ENCODE results near the gene MAMDC2. TPM values are rescaled to one million over a fixed set of nuclear protein-coding genes. Genes with fewer than 3 reads are reported as not detected.
A peak's percentile ranks its signal among the peaks of the same experiment; 100 is the strongest.

MAMDC2 gene
- total and polyA plus RNA-seq, 2 of the 8 experiments (the other 6 are each of a cell fraction or from before 2014, with no cell fraction given) = 6.1 to 15.4 TPM

DNA sequence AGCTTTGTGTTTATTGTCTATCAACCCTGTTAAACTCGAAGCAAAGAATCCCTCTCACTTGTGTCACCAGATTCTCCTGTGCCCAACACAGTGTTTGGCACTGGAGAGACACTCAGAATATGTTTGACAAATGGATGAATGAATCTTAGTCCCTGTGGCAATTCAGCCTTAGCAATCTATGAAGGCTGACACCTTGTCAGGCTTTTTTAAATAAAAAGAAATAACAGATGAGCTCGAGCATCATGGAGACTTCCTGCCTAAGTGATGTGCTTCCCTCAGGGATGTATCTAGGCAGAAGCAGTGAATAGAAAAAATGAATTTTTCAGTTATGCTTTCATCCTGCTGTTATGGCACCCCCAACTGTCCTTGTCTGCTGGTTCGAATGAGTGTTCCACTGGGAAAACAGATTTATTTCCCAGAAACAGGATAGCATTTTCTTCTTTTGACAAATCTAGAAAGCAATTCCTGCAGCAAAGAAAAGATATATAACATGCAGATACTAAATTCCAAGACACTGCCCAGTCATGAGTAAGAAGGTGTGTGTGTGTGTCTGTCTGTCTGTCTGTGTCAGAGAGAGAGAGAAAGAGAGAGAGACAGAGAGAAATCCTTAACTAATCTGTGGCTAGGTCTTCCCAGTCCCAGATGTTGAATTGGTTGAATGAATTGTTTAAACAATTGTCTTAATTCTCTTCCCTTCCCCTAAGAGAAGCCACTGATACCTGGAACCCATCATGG lies 16.7 kb downstream of the MAMDC2 start:
- Histone ChIP-seq H2BK5ac (ENCODE audit: low read depth, low read length) (no peak overlapping the region), H2BK120ac (replicated peaks; ENCODE audit: low read depth, low read length) (no peak overlapping the region), H2BK20ac (ENCODE audit: low read length) (no peak overlapping the region), H3K56ac (replicated peaks; ENCODE audit: insufficient read length, low read depth, low read length) (no peak overlapping the region), H2AK5ac (ENCODE audit: low read depth, low read length) (no peak overlapping the region), H3K27ac (ENCODE audit: low read depth, low read length) (no peak overlapping the region), H2AFZ (ENCODE audit: low read length) (no peak overlapping the region), H3K18ac (ENCODE audit: extremely low read depth, low read length) (no peak overlapping the region), H3K9ac (replicated peaks in 1 of 4; ENCODE audit: extremely low read depth in 1 of 4, low read depth in 3 of 4, low read length in 3 of 4) (no peak overlapping the region), H4K8ac (ENCODE audit: extremely low read depth, insufficient read depth, low read length) (no peak overlapping the region), H3K4me2 (ENCODE audit: insufficient read depth in 1 of 2, low read depth in 2 of 2, low read length in 2 of 2) (peak overlapping the region; percentile 21 to 34; a peak in 1 of 4 replicates), H2BK12ac (ENCODE audit: low read depth, low read length) (no peak overlapping the region), H3K9me3 (ENCODE audit: insufficient read depth in 2 of 2, low read depth in 1 of 2, low read length in 1 of 2) (0 out of 4 replicates have a peak, but pooled peaks cover 3 to 9% of the 10 kb centered on the region in 2 experiments), H3K23me2 (ENCODE audit: low read depth, low read length) (no peaks in the 10 kb centered on the region), H3K23ac (ENCODE audit: insufficient read length) (no peak overlapping the region), H4K20me1 (replicated peaks in 1 of 2; ENCODE audit: control insufficient read depth in 1 of 2, insufficient read depth in 2 of 2, low read length in 2 of 2) (no peaks in the 10 kb centered on the region), H3K36me3 (ENCODE audit: control insufficient read depth in 2 of 4, insufficient read depth in 4 of 4, low read length in 3 of 4) (no peaks in the 10 kb centered on the region; a peak in 2 of 8 replicates), H4K5ac (ENCODE audit: insufficient read length, low read depth, low read length) (no peak overlapping the region), H3K79me2 (ENCODE audit: control insufficient read depth in 1 of 2, insufficient read depth in 2 of 2, low read length in 2 of 2) (no peaks in the 10 kb centered on the region), H3K27me3 (replicated peaks in 1 of 4; ENCODE audit: control insufficient read depth in 3 of 4, extremely low read depth in 1 of 4, insufficient read depth in 3 of 4, low read length in 3 of 4) (no peaks in the 10 kb centered on the region), H3K4me1 (replicated peaks in 1 of 4; ENCODE audit: control insufficient read depth in 3 of 4, insufficient read depth in 4 of 4, low read length in 3 of 4) (peaks cover 0 to 11% (median 5%) of the 10 kb centered on the region in 4 experiments; a peak in 2 of 7 replicates), H2BK15ac (ENCODE audit: low read length) (no peak overlapping the region), H3K14ac (ENCODE audit: insufficient read length) (no peak overlapping the region), H3K79me1 (ENCODE audit: low read depth, low read length) (no peaks in the 10 kb centered on the region), H3K4ac (replicated peaks; ENCODE audit: insufficient read length, low read depth, low read length) (no peak overlapping the region), H3K4me3 (ENCODE audit: extremely low read depth in 1 of 4, insufficient read depth in 2 of 4, low read depth in 3 of 4, low read length in 4 of 4) (no peak overlapping the region), H4K91ac (replicated peaks; ENCODE audit: insufficient read length, low read length) (no peak overlapping the region)
- DNase-seq (ENCODE audit: low read depth in 1 of 2, low spot score in 2 of 2) (no peak), FAIRE-seq (no peak)
- 77% methylated on average over 3 of the region's 3 CpGs; no CpG with 5 or more reads in 1 of the 2 experiments for WGBS, 2 experiments (ENCODE audit: extremely low coverage in 1 of 2, insufficient coverage in 1 of 2, insufficient read length in 1 of 2, insufficient replicate concordance in 2 of 2, low coverage in 1 of 2, low lambda C conversion rate in 2 of 2, missing lambda C conversion rate in 1 of 2)
- ChIA-PET POLR2A (ENCODE audit: partially characterized antibody) (interaction anchor here (0.8 to 1.3 kb wide), 4 partner anchors 11 to 17 kb away, joined by 3 to 4 read pairs (median 3); no protein-coding TSS in a partner anchor), CTCF (ENCODE audit: partially characterized antibody) (interaction anchor here (1.0 to 1.8 kb wide), 3 partner anchors 18 to 89 kb away, joined by 3 to 4 read pairs (median 4); no protein-coding TSS in a partner anchor)
- TF ChIP-seq BRCA1 (IDR thresholded peaks at IDR 0.05; ENCODE audit: low read depth, low read length) (no peak), RBBP5 (IDR thresholded peaks at IDR 0.05; ENCODE audit: borderline replicate concordance, low read depth, low read length) (no peak), CEBPB (IDR thresholded peaks at IDR 0.05; ENCODE audit: low read depth, low read length) (no peak), ASH2L (IDR thresholded peaks at IDR 0.05; ENCODE audit: low read length) (no peak), CBX8 (IDR thresholded peaks at IDR 0.05; ENCODE audit: borderline replicate concordance, low read depth, low read length) (no peak), RFX5 (IDR thresholded peaks at IDR 0.05; ENCODE audit: borderline replicate concordance, low read depth, low read length) (no peak), NRF1 (IDR thresholded peaks at IDR 0.05; ENCODE audit: low read depth, low read length) (no peak), RAD21 (IDR thresholded peaks at IDR 0.05 in 1 of 2, conservative IDR thresholded peaks at IDR 0.05 in 1 of 2; ENCODE audit: low read depth in 2 of 2, low read length in 2 of 2) (no peak), TBP (IDR thresholded peaks at IDR 0.05; ENCODE audit: low read depth, low read length) (no peak), YY1 (IDR thresholded peaks at IDR 0.05; ENCODE audit: low read depth, low read length) (no peak), CBX5 (IDR thresholded peaks at IDR 0.05; ENCODE audit: low read depth, low read length) (no peak), FOSL1 (IDR thresholded peaks at IDR 0.05; ENCODE audit: insufficient read depth, low read depth, low read length) (no peak)

All from H1 (cell line).